ENCODE results near the gene HS1BP3. TPM values are rescaled to one million over a fixed set of nuclear protein-coding genes. Genes with fewer than 3 reads are reported as not detected.

Gene HS1BP3
- total and polyA plus RNA-seq, 2 of the 13 experiments (the other 11 are each of a cell fraction or from before 2014, with no cell fraction given), result 15.2 to 22.0 TPM

DNA sequence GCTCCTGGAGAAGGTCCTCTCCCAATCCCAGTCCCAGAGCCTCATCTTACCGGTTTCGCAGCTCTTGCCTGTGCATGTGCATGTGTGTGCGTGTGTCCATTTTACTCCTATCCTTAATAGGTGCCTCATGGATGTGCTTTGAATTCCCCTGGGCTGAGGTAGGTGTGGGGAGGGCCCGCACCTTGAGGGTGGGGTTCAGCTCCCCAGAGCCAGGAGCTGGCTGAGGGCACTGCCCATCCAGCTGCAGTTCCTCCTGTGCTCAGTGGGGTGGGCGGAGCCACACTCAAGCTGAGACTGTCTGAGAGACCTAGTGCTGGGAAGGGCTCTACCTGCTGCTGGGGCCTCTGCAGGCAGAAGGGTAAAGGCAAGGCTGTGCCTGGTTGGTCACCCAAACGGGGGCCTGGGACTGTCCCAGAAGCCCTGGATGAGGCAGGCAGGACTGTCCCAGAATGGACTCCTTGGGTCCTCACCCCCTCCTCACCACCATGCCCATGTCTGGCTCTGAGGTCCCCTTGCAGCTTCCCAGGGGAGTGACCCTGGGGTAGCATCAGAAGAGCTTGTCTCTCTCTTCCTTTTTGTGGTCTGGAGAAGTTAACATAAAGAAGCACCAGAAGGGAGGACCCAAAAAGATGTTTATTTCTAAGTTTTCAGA, 24.9 kb upstream of the HS1BP3 start (continued):
- TF ChIP-seq, protein P1, sequence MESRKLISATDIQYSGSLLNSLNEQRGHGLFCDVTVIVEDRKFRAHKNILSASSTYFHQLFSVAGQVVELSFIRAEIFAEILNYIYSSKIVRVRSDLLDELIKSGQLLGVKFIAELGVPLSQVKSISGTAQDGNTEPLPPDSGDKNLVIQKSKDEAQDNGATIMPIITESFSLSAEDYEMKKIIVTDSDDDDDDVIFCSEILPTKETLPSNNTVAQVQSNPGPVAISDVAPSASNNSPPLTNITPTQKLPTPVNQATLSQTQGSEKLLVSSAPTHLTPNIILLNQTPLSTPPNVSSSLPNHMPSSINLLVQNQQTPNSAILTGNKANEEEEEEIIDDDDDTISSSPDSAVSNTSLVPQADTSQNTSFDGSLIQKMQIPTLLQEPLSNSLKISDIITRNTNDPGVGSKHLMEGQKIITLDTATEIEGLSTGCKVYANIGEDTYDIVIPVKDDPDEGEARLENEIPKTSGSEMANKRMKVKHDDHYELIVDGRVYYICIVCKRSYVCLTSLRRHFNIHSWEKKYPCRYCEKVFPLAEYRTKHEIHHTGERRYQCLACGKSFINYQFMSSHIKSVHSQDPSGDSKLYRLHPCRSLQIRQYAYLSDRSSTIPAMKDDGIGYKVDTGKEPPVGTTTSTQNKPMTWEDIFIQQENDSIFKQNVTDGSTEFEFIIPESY (CRISPR knock-in tag; IDR thresholded peaks at IDR 0.05), result no peak
- TF ChIP-seq, protein P2, sequence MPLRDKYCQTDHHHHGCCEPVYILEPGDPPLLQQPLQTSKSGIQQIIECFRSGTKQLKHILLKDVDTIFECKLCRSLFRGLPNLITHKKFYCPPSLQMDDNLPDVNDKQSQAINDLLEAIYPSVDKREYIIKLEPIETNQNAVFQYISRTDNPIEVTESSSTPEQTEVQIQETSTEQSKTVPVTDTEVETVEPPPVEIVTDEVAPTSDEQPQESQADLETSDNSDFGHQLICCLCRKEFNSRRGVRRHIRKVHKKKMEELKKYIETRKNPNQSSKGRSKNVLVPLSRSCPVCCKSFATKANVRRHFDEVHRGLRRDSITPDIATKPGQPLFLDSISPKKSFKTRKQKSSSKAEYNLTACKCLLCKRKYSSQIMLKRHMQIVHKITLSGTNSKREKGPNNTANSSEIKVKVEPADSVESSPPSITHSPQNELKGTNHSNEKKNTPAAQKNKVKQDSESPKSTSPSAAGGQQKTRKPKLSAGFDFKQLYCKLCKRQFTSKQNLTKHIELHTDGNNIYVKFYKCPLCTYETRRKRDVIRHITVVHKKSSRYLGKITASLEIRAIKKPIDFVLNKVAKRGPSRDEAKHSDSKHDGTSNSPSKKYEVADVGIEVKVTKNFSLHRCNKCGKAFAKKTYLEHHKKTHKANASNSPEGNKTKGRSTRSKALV (CRISPR knock-in tag; IDR thresholded peaks at IDR 0.05), result no peak
- TF ChIP-seq GABPA (IDR thresholded peaks at IDR 0.05; ENCODE audit: low read depth, low read length), result no peak
- no peak for TF ChIP-seq GABPA (CRISPR knock-in tag; IDR thresholded peaks at IDR 0.05; ENCODE audit: low read depth)
- TF ChIP-seq ZNF607 (CRISPR knock-in tag; IDR thresholded peaks at IDR 0.05; ENCODE audit: borderline replicate concordance), result 0 out of 2 replicates have a peak, but pooled peaks have one; percentile 45
- TF ChIP-seq ZKSCAN5 (CRISPR knock-in tag; IDR thresholded peaks at IDR 0.05), result peak; percentile 9; the same call in 1 of the 2 replicates
- TF ChIP-seq AGO2 (optimal IDR thresholded peaks at IDR 0.05; ENCODE audit: low read depth, low read length), result peak; percentile 83
- TF ChIP-seq AGO1 (IDR thresholded peaks at IDR 0.05; ENCODE audit: low read depth, low read length, poor library complexity, severe bottlenecking), result peak; percentile 19
- TF ChIP-seq TMF1 (CRISPR knock-in tag; IDR thresholded peaks at IDR 0.05; ENCODE audit: low read depth), result peak; percentile 29; the same call in 1 of the 2 replicates
- TF ChIP-seq TBX3 (IDR thresholded peaks at IDR 0.05; ENCODE audit: borderline replicate concordance), result no peak
- 0 out of 2 replicates have a peak, but pooled peaks have one; percentile 28 for TF ChIP-seq ZFP41 (CRISPR knock-in tag; IDR thresholded peaks at IDR 0.05; ENCODE audit: borderline replicate concordance)
- 0 out of 2 replicates have a peak, but pooled peaks have one; percentile 2 for TF ChIP-seq ZNF337 (CRISPR knock-in tag; IDR thresholded peaks at IDR 0.05; ENCODE audit: borderline replicate concordance, low read depth)
- TF ChIP-seq RBM39 (IDR thresholded peaks at IDR 0.05; ENCODE audit: low read depth, low read length, poor library complexity, severe bottlenecking), result peak; percentile 22
- TF ChIP-seq, protein P3, sequence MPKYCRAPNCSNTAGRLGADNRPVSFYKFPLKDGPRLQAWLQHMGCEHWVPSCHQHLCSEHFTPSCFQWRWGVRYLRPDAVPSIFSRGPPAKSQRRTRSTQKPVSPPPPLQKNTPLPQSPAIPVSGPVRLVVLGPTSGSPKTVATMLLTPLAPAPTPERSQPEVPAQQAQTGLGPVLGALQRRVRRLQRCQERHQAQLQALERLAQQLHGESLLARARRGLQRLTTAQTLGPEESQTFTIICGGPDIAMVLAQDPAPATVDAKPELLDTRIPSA (CRISPR knock-in tag; IDR thresholded peaks at IDR 0.05; ENCODE audit: borderline replicate concordance), result no peak
- TF ChIP-seq, protein P4, sequence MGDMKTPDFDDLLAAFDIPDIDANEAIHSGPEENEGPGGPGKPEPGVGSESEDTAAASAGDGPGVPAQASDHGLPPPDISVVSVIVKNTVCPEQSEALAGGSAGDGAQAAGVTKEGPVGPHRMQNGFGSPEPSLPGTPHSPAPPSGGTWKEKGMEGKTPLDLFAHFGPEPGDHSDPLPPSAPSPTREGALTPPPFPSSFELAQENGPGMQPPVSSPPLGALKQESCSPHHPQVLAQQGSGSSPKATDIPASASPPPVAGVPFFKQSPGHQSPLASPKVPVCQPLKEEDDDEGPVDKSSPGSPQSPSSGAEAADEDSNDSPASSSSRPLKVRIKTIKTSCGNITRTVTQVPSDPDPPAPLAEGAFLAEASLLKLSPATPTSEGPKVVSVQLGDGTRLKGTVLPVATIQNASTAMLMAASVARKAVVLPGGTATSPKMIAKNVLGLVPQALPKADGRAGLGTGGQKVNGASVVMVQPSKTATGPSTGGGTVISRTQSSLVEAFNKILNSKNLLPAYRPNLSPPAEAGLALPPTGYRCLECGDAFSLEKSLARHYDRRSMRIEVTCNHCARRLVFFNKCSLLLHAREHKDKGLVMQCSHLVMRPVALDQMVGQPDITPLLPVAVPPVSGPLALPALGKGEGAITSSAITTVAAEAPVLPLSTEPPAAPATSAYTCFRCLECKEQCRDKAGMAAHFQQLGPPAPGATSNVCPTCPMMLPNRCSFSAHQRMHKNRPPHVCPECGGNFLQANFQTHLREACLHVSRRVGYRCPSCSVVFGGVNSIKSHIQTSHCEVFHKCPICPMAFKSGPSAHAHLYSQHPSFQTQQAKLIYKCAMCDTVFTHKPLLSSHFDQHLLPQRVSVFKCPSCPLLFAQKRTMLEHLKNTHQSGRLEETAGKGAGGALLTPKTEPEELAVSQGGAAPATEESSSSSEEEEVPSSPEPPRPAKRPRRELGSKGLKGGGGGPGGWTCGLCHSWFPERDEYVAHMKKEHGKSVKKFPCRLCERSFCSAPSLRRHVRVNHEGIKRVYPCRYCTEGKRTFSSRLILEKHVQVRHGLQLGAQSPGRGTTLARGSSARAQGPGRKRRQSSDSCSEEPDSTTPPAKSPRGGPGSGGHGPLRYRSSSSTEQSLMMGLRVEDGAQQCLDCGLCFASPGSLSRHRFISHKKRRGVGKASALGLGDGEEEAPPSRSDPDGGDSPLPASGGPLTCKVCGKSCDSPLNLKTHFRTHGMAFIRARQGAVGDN (CRISPR knock-in tag; IDR thresholded peaks at IDR 0.05), result peak; percentile 67
- peak; percentile 52; the same call in 1 of the 2 replicates for TF ChIP-seq NFKB2 (CRISPR knock-in tag; IDR thresholded peaks at IDR 0.05; ENCODE audit: borderline replicate concordance)
- TF ChIP-seq, protein P5, sequence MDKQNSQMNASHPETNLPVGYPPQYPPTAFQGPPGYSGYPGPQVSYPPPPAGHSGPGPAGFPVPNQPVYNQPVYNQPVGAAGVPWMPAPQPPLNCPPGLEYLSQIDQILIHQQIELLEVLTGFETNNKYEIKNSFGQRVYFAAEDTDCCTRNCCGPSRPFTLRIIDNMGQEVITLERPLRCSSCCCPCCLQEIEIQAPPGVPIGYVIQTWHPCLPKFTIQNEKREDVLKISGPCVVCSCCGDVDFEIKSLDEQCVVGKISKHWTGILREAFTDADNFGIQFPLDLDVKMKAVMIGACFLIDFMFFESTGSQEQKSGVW (CRISPR knock-in tag; IDR thresholded peaks at IDR 0.05; ENCODE audit: borderline replicate concordance), result peak; percentile 20; the same call in 1 of the 2 replicates
- TF ChIP-seq HIVEP1 (CRISPR knock-in tag; IDR thresholded peaks at IDR 0.05), result no peak
- no peak for TF ChIP-seq SMAD1 (CRISPR knock-in tag; IDR thresholded peaks at IDR 0.05; ENCODE audit: borderline replicate concordance, low read depth)

Measured in HepG2 (cell line).